Small intestine (tissue), 7 donors: ENCODE results near the gene EGFR. TPM values are rescaled to one million over a fixed set of nuclear protein-coding genes. Genes with fewer than 3 reads are reported as not detected.

Source experiments
- DNase-seq, 2 donors: peaks; one replicate each; pipeline versions ENCODE4 v3.0.0 to v3.0.0-alpha.2; 2013
- FAIRE-seq: peaks from 2 replicates; lab custom pipeline; 2012; peaks lifted over from hg19 to GRCh38; lab: Jason Lieb, UNC
- H3K27ac ChIP-seq, 3 donors: one replicate each; pipeline ENCODE4 v1.5.1; 2013; ENCODE audit warnings: low read length in 2 of 3, mild to moderate bottlenecking in 2 of 3, control low read depth in 1 of 3, inconsistent platforms in 1 of 3, low read depth in 1 of 3, moderate library complexity in 1 of 3
- H3K27me3 ChIP-seq, 3 donors: one replicate each; pipeline ENCODE4 v1.6.1; 2013; ENCODE audit warnings: low read length in 3 of 3, inconsistent platforms in 1 of 3; ENCODE audit not compliant: control insufficient read depth in 3 of 3, insufficient read depth in 3 of 3
- H3K36me3 ChIP-seq, 3 donors: one replicate each; pipeline ENCODE4 v1.6.1; 2013; ENCODE audit warnings: low read length in 3 of 3, inconsistent platforms in 1 of 3, low read depth in 1 of 3, mild to moderate bottlenecking in 1 of 3, moderate library complexity in 1 of 3; ENCODE audit not compliant: control insufficient read depth in 3 of 3, insufficient read depth in 2 of 3
- H3K4me1 ChIP-seq, 3 donors: one replicate each; pipeline ENCODE4 v1.6.1; 2013; ENCODE audit warnings: low read length in 2 of 3, inconsistent platforms in 1 of 3, low read depth in 1 of 3, mild to moderate bottlenecking in 1 of 3, moderate library complexity in 1 of 3; ENCODE audit not compliant: control insufficient read depth in 3 of 3, insufficient read depth in 2 of 3
- H3K4me3 ChIP-seq, 3 donors: one replicate each; pipeline ENCODE4 v1.5.1; 2013; ENCODE audit warnings: low read length in 3 of 3, control low read depth in 1 of 3, inconsistent platforms in 1 of 3, low read depth in 1 of 3, mild to moderate bottlenecking in 1 of 3, moderate library complexity in 1 of 3
- H3K9me3 ChIP-seq, 2 donors: one replicate each; pipeline ENCODE4 v1.6.1; 2013; ENCODE audit warnings: low read depth in 1 of 2, low read length in 1 of 2; ENCODE audit not compliant: control insufficient read depth in 2 of 2, insufficient read depth in 1 of 2
- WGBS, 3 donors: extraction: QIAGEN DNeasy Blood & Tissue Kit; methylation state at CpG; one replicate each; pipeline ENCODE4 v1.1.7; 2013; 5-methylcytosine and 5-hydroxymethylcytosine counted together
- polyA plus RNA-seq, 4 donors: library from polyadenylated mRNA; stranded (reverse) in 3 of 4; unstranded in 1 of 4; fragments of 200-250 nt in 3 of 4; fragments of 120-200 nt in 1 of 4; gene quantifications; one replicate each; pipeline versions ENCODE4 v1.2.1 to v1.2.3, GENCODE V29; 2013
- donor health status: healthy with polysubstance abuse.
- donor health status: control.
- donor health status: control.
- donor health status: Bipolar disorder and iron deficiency.
- donor health status: healthy.

EGFR gene
- polyA plus RNA-seq, 4 donors = 2.2 to 30.5 (median 6.0) TPM

- Histone ChIP-seq H3K27ac (peak overlapping the region in 2 of 3 donors; percentile 44 to 74), H3K4me1 (peaks cover 2 to 16% (median 11%) of the 10 kb centered on the region in 3 donors), H3K27me3 (no peaks in the 10 kb centered on the region), H3K36me3 (peaks cover 0 to 2% (median 0%) of the 10 kb centered on the region in 3 donors), H3K4me3 (no peak overlapping the region), H3K9me3 (no peaks in the 10 kb centered on the region)
- FAIRE-seq (no peak), DNase-seq (peak in 1 of 2 donors; percentile 18)
- WGBS, 3 donors = 41 to 68% (median 51%) methylated on average over 18 of the region's 18 CpGs
These were observed 67.8 kb downstream of the EGFR start for GRCh38 chr7:55086413-55087201.

- no peaks in the 10 kb centered on the region for H3K9me3 ChIP-seq
- H3K4me3 ChIP-seq = no peak overlapping the region
- H3K27ac ChIP-seq = peak overlapping the region in 1 of 3 donors; percentile 31
- no peak for FAIRE-seq
- WGBS, 3 donors = 68 to 82% (median 81%) methylated on average over 5 of the region's 5 CpGs
- peaks cover 2 to 20% (median 14%) of the 10 kb centered on the region in 3 donors for H3K4me1 ChIP-seq
- H3K27me3 ChIP-seq = no peaks in the 10 kb centered on the region
- peaks cover 0 to 2% (median 0%) of the 10 kb centered on the region in 3 donors for H3K36me3 ChIP-seq
- DNase-seq = no peak
These were observed 68.7 kb downstream of the EGFR start for GRCh38 chr7:55087521-55087961.

GRCh38 chr7:55088107-55088506 is 69.3 kb downstream of the EGFR start:
- WGBS, 3 donors = 81 to 87% (median 82%) methylated on average over 6 of the region's 6 CpGs
- FAIRE-seq (no peak), DNase-seq (peak in 1 of 2 donors; percentile 42)
- Histone ChIP-seq H3K27ac (peak overlapping the region in 2 of 3 donors; percentile 4 to 31), H3K9me3 (no peaks in the 10 kb centered on the region), H3K4me1 (peaks cover 2 to 21% (median 15%) of the 10 kb centered on the region in 3 donors), H3K36me3 (peaks cover 0 to 2% (median 0%) of the 10 kb centered on the region in 3 donors), H3K27me3 (no peaks in the 10 kb centered on the region), H3K4me3 (no peak overlapping the region)

GRCh38 chr7:55088620-55089019 is 69.8 kb downstream of the EGFR start:
- Histone ChIP-seq H3K9me3 (no peaks in the 10 kb centered on the region), H3K4me1 (peaks cover 2 to 22% (median 15%) of the 10 kb centered on the region in 3 donors), H3K36me3 (peaks cover 0 to 2% (median 0%) of the 10 kb centered on the region in 3 donors), H3K27me3 (no peaks in the 10 kb centered on the region), H3K4me3 (no peak overlapping the region), H3K27ac (peak overlapping the region in 1 of 3 donors; percentile 23)
- no peak for DNase-seq
- 66 to 74% (median 73%) methylated on average over 7 of the region's 7 CpGs for WGBS, 3 donors
- FAIRE-seq = no peak

GRCh38 chr7:55092186-55092974 is 73.6 kb downstream of the EGFR start:
- WGBS, 3 donors = 30 to 67% (median 45%) methylated on average over 15 of the region's 15 CpGs
- FAIRE-seq (no peak), DNase-seq (no peak)
- H3K4me3 ChIP-seq = no peak overlapping the region
- H3K9me3 ChIP-seq = no peaks in the 10 kb centered on the region
- peak overlapping the region in 2 of 3 donors; percentile 37 to 50 for H3K27ac ChIP-seq
- H3K27me3 ChIP-seq = no peaks in the 10 kb centered on the region
- H3K36me3 ChIP-seq = no peaks in the 10 kb centered on the region
- H3K4me1 ChIP-seq = peaks cover 4 to 42% (median 13%) of the 10 kb centered on the region in 3 donors

- Histone ChIP-seq H3K4me1 (peaks cover 4 to 39% (median 12%) of the 10 kb centered on the region in 3 donors), H3K36me3 (no peaks in the 10 kb centered on the region), H3K27me3 (no peaks in the 10 kb centered on the region), H3K4me3 (no peak overlapping the region), H3K27ac (no peak overlapping the region), H3K9me3 (no peaks in the 10 kb centered on the region)
- DNase-seq = no peak
- 67 to 85% (median 77%) methylated on average over 3 of the region's 3 CpGs for WGBS, 3 donors
- no peak for FAIRE-seq
These were observed 74.2 kb downstream of the EGFR start for GRCh38 chr7:55092975-55093373.

GRCh38 chr7:55093674-55094073 is 74.9 kb downstream of the EGFR start:
- Histone ChIP-seq H3K4me3 (no peak overlapping the region), H3K9me3 (no peaks in the 10 kb centered on the region), H3K27ac (no peak overlapping the region), H3K27me3 (no peaks in the 10 kb centered on the region), H3K4me1 (peaks cover 4 to 39% (median 12%) of the 10 kb centered on the region in 3 donors), H3K36me3 (no peaks in the 10 kb centered on the region)
- DNase-seq = no peak
- FAIRE-seq = no peak
- 71 to 84% (median 78%) methylated on average over 7 of the region's 7 CpGs for WGBS, 3 donors

- H3K4me1 ChIP-seq = peaks cover 4 to 39% (median 12%) of the 10 kb centered on the region in 3 donors
- no peak for FAIRE-seq
These were observed 75.4 kb downstream of the EGFR start for GRCh38 chr7:55094092-55094690.

More at GRCh38 chr7:55094092-55094690, 75.4 kb downstream of the EGFR start:
- Histone ChIP-seq H3K27me3 (no peaks in the 10 kb centered on the region), H3K9me3 (no peaks in the 10 kb centered on the region), H3K36me3 (no peaks in the 10 kb centered on the region), H3K27ac (no peak overlapping the region), H3K4me3 (no peak overlapping the region)
- no peak for DNase-seq
- WGBS, 3 donors = 42 to 56% (median 56%) methylated on average over 5 of the region's 5 CpGs
